Activated naive CD8-positive, alpha-beta T cell treated with anti-CD3 and anti-CD28 coated beads, Interleukin-2, amount 50 U/mL, for 16 hours (primary cell): Measurements from ENCODE around the gene CCDC91.
"Not testable (repeated sequence)": the region's sequence is repeated elsewhere in the genome, so short reads cannot be mapped to it uniquely, and the experiment has no call there.

Experiments
- DNase-seq: peaks from one replicate; pipeline ENCODE4 v3.0.0-alpha.2; 2020; ENCODE audit warnings: low read depth, low spot score

Gene CCDC91

GRCh38 chr12:28180786-28181185 is 9.5 kb upstream of the CCDC91 start:
- no peak for DNase-seq

GRCh38 chr12:28184375-28184774 is 5.9 kb upstream of the CCDC91 start:
- no peak for DNase-seq

- DNase-seq: no peak
Observed at GRCh38 chr12:28186500-28186899, 3.8 kb upstream of the CCDC91 start.

GRCh38 chr12:28189784-28190320 is 404 bp upstream of the CCDC91 start:
- no peak for DNase-seq

- DNase-seq: no peak
Observed at GRCh38 chr12:28191051-28192048, 1.1 kb downstream of the CCDC91 start.

- no peak for DNase-seq
Observed at GRCh38 chr12:28192125-28192524, 1.9 kb downstream of the CCDC91 start.

GRCh38 chr12:28194621-28195020 is 4.4 kb downstream of the CCDC91 start:
- DNase-seq: not testable (repeated sequence)

- DNase-seq: not testable (repeated sequence)
Observed at GRCh38 chr12:28201136-28201535, 10.9 kb downstream of the CCDC91 start.

- DNase-seq: no peak
Observed at GRCh38 chr12:28202374-28203130, 12.3 kb downstream of the CCDC91 start.

- DNase-seq: no peak
Observed at GRCh38 chr12:28209782-28210181, 19.5 kb downstream of the CCDC91 start.

- no peak for DNase-seq
Observed at GRCh38 chr12:28212182-28212581, 21.9 kb downstream of the CCDC91 start.

GRCh38 chr12:28215021-28215420 is 24.8 kb downstream of the CCDC91 start:
- DNase-seq: no peak

GRCh38 chr12:28216016-28216415 is 25.8 kb downstream of the CCDC91 start:
- no peak for DNase-seq

GRCh38 chr12:28217805-28218204 is 27.5 kb downstream of the CCDC91 start:
- no peak for DNase-seq

- no peak for DNase-seq
Observed at GRCh38 chr12:28218875-28219274, 28.6 kb downstream of the CCDC91 start.

GRCh38 chr12:28219827-28220226 is 29.6 kb downstream of the CCDC91 start:
- DNase-seq: no peak

GRCh38 chr12:28222081-28222700 is 31.9 kb downstream of the CCDC91 start:
- DNase-seq: peak; percentile 44

GRCh38 chr12:28223025-28223554 is 32.8 kb downstream of the CCDC91 start:
- no peak for DNase-seq

GRCh38 chr12:28223858-28224257 is 33.6 kb downstream of the CCDC91 start:
- no peak for DNase-seq

GRCh38 chr12:28226705-28227104 is 36.4 kb downstream of the CCDC91 start:
- DNase-seq: no peak

GRCh38 chr12:28227251-28227650 is 37.0 kb downstream of the CCDC91 start:
- DNase-seq: no peak

GRCh38 chr12:28231248-28231647 is 41.0 kb downstream of the CCDC91 start:
- DNase-seq: no peak
